Psoas muscle (tissue), 8 donors: ENCODE results near the gene KDM1A. TPM values are rescaled to one million over a fixed set of nuclear protein-coding genes. Genes with fewer than 3 reads are reported as not detected.
A peak's percentile ranks its signal among the peaks of the same experiment; 100 is the strongest.

ENCODE experiments used
- ATAC-seq, 4 donors: fragments of 200-7000 bp; cut with Tn5 transposase; one replicate each; pipeline ENCODE4 v1.9.1; 2020; ENCODE audit warnings: moderate library complexity in 3 of 4, mild to moderate bottlenecking in 2 of 4
- DNase-seq, 2 donors: peaks; one replicate each; pipeline ENCODE4 v3.0.0-alpha.2; 2020
- H3K27ac ChIP-seq: fragments of 200-600 bp; one replicate; pipeline ENCODE4 v1.8.0; 2022
- H3K27me3 ChIP-seq, 3 donors: fragments of 200-600 bp in 1 of 3; one replicate each; pipeline versions ENCODE4 v1.6.1 to v1.8.0; 2013 to 2022; ENCODE audit warnings: low read length in 2 of 3, mild to moderate bottlenecking in 2 of 3, moderate library complexity in 1 of 3; ENCODE audit not compliant: insufficient read depth in 3 of 3
- H3K36me3 ChIP-seq, 2 donors: fragments of 200-600 bp in 1 of 2; one replicate each; pipeline versions ENCODE4 v1.6.1 to v1.8.0; 2013 to 2022; ENCODE audit warnings: low read depth in 1 of 2, mild to moderate bottlenecking in 1 of 2, moderate library complexity in 1 of 2; ENCODE audit not compliant: insufficient read depth in 1 of 2
- H3K4me1 ChIP-seq: fragments of 200-600 bp; one replicate; pipeline ENCODE4 v1.8.0; 2022
- H3K4me3 ChIP-seq: fragments of 200-600 bp; one replicate; pipeline ENCODE4 v1.8.0; 2022; ENCODE audit warnings: mild to moderate bottlenecking
- H3K9me3 ChIP-seq: fragments of 200-600 bp; one replicate; pipeline ENCODE4 v1.8.0; 2022
- CTCF ChIP-seq: fragments of 200-600 bp; IDR thresholded peaks from one replicate; pipeline ENCODE4 v1.8.0; 2022; ENCODE audit warnings: antibody characterized with exemption
- WGBS, 3 donors: extraction: QIAGEN DNeasy Blood & Tissue Kit; methylation state at CpG; one replicate each; pipeline versions ENCODE4 v1.1.6 to v1.1.7; 2013; 5-methylcytosine and 5-hydroxymethylcytosine counted together
- intact Hi-C, 2 donors: fragments of 100-400 bp; cut with DNase I; formaldehyde crosslinking; loops; one replicate each; pipeline versions ENCODE4 v1.11.0 to v1.14.2; 2022
- long read RNA-seq, 2 donors: library from polyadenylated mRNA; unstranded; transcript quantifications; one replicate each; pipeline ENCODE4 v2.0.0, GENCODE V29; 2021
- polyA plus RNA-seq, 3 donors: library from polyadenylated mRNA; stranded (reverse); fragments of 200-250 nt; gene quantifications; one replicate each; pipeline ENCODE4 v1.2.3, GENCODE V29; 2013
- total RNA-seq, 4 donors: library from RNA; stranded (reverse); fragmentation: NEBNext Ultra II Directional in 2 of 4; extraction: Animal tissue kit (Norgen Biotek cat#: 25700) in 2 of 4; gene quantifications; one replicate each; pipeline versions ENCODE4 v1.2.1 to v1.2.4, GENCODE V29; 2021 to 2023
- donor health status: healthy with polysubstance abuse.
- donor health status: DM: no; HTN: no; CAD: no; lungs with moderate emphysema.
- donor health status: Bipolar disorder and iron deficiency.
- donor health status: healthy.
- donor health status: DM: yes; HTN: yes; CAD: no.
- donor health status: DM: no; HTN: no; CAD: no.
- donor health status: DM: no; HTN: no; CAD: no.
- donor health status: DM: yes; HTN: yes; CAD: no.

Gene KDM1A
- total RNA-seq (10 to 100 TPM; 37.5 to 46.3 (median 42.8) TPM), polyA plus RNA-seq (10 to 100 TPM; 29.1 to 49.2 (median 35.8) TPM)
- long read RNA-seq, donor 1, transcript KDM1A-201 (19 exons, 3,033 nt) = major isoform, 46 of 162 reads
- long read RNA-seq, donor 1, partial matches to known transcripts = 3 of 162 reads
- long read RNA-seq, donor 1, other reads (novel, unspliced or antisense) = 113 of 162 reads
- long read RNA-seq, donor 2, transcript KDM1A-201 (19 exons, 3,033 nt) = major isoform, 77 of 282 reads
- long read RNA-seq, donor 2, partial matches to known transcripts = 9 of 282 reads
- long read RNA-seq, donor 2, other reads (novel, unspliced or antisense) = 194 of 282 reads

GRCh38 chr1:23019094-23019862, at the start of gene KDM1A:
Gene KDM1A (plus strand): TSS chr1:23019468. CDS start chr1:23019597, 129 bp downstream.
- peak within 1 kb of the TSS; percentile 90 for H3K27ac ChIP-seq
- intact Hi-C loops = no loop called here
- TF ChIP-seq CTCF = peak; percentile 7
- DNase-seq (peak; percentile 99), ATAC-seq (peak; percentile 99 to 100 (median 99))
- no peaks in the 10 kb centered on the region for H3K9me3 ChIP-seq
- no peaks in the 10 kb centered on the region for H3K27me3 ChIP-seq
- 0% methylated on average over 53 to 85 of the region's 85 CpGs for WGBS, 3 donors
- H3K4me3 ChIP-seq = peak within 1 kb of the TSS; percentile 78
- no peaks in the 10 kb centered on the region for H3K36me3 ChIP-seq
- peaks cover 10% of the 10 kb centered on the region for H3K4me1 ChIP-seq

GRCh38 chr1:22970096-22970495, 49.2 kb upstream of the KDM1A start:
- ATAC-seq (no peak), DNase-seq (no peak)
- intact Hi-C loops = loop anchor here in 1 of 2 donors (10.0 kb wide), 2 partner anchors 125 to 305 kb away; no protein-coding TSS in a partner anchor
- Histone ChIP-seq H3K36me3 (no peaks in the 10 kb centered on the region), H3K4me3 (no peak overlapping the region), H3K4me1 (no peaks in the 10 kb centered on the region), H3K27ac (no peak overlapping the region), H3K27me3 (peaks cover 0 to 60% (median 6%) of the 10 kb centered on the region in 3 donors), H3K9me3 (peaks cover 4% of the 10 kb centered on the region)
- no peak for TF ChIP-seq CTCF
- 87 to 93% (median 91%) methylated on average over 2 of the region's 2 CpGs for WGBS, 3 donors

- Histone ChIP-seq H3K4me1 (no peaks in the 10 kb centered on the region), H3K36me3 (no peaks in the 10 kb centered on the region), H3K4me3 (no peak overlapping the region), H3K27me3 (peaks cover 0 to 66% (median 6%) of the 10 kb centered on the region in 3 donors), H3K27ac (no peak overlapping the region), H3K9me3 (peaks cover under 1% of the 10 kb centered on the region)
- WGBS, 3 donors = 24 to 39% (median 36%) methylated on average over 3 of the region's 3 CpGs
- DNase-seq = no peak
- no peak for TF ChIP-seq CTCF
- intact Hi-C loops = loop anchor here in 1 of 2 donors (10.0 kb wide), 2 partner anchors 124 to 304 kb away; no protein-coding TSS in a partner anchor
- ATAC-seq = no peak
These were observed 48.1 kb upstream of the KDM1A start for GRCh38 chr1:22971161-22971560.

GRCh38 chr1:22971611-22972405, 47.5 kb upstream of the KDM1A start:
- WGBS, 3 donors = 51 to 60% (median 60%) methylated on average over 5 of the region's 5 CpGs
- no peaks in the 10 kb centered on the region for H3K4me1 ChIP-seq
- H3K9me3 ChIP-seq = no peaks in the 10 kb centered on the region
- TF ChIP-seq CTCF = no peak
- H3K27me3 ChIP-seq = peaks cover 0 to 66% (median 6%) of the 10 kb centered on the region in 3 donors
- DNase-seq = no peak
- intact Hi-C loops = loop anchor here in 1 of 2 donors (10.0 kb wide), 2 partner anchors 123 to 303 kb away; no protein-coding TSS in a partner anchor
- H3K36me3 ChIP-seq = no peaks in the 10 kb centered on the region
- no peak for ATAC-seq
- no peak overlapping the region for H3K27ac ChIP-seq
- no peak overlapping the region for H3K4me3 ChIP-seq
